K562 (cell line): ENCODE measurements around the gene CXCL16. TPM values are rescaled to one million over a fixed set of nuclear protein-coding genes. Genes with fewer than 3 reads are reported as not detected.

Source experiments
- ATAC-seq: fragments of 200-7000 bp; cut with Tn5 transposase; 3 replicates; pipeline ENCODE4 v1.9.1; 2020; ENCODE audit warnings: moderate library complexity
- BruUV-seq: library from RNA; stranded (reverse); fragments of 400-500 nt; replicated peaks from 2 replicates; lab custom pipeline; 2021; lab: Mats Ljungman, UMichigan
- CTCF ChIA-PET: fragments of 300-600 bp; formaldehyde crosslinking; extraction: SDS; loops from one replicate; lab custom pipeline; 2021; ENCODE audit warnings: low intra/inter-chr PET ratio; lab: Yijun Ruan, JAX
- POLR2A ChIA-PET: fragments of 300-600, 350-650 bp; sonication (Branson Sonifier 250); formaldehyde crosslinking; extraction: SDS; loops from one replicate; lab custom pipeline; 2021; ENCODE audit warnings: antibody characterized with exemption, inconsistent platforms; lab: Yijun Ruan, JAX
- DNase-seq, 4 experiments: peaks; one replicate each; pipeline versions ENCODE4 v3.0.0 to v3.0.0-alpha.2; 2011 to 2018; ENCODE audit warnings: low spot score in 3 of 4, mixed read lengths in 3 of 4; ENCODE audit errors: extremely low read depth in 1 of 4
- FAIRE-seq: peaks from 2 replicates; lab custom pipeline; 2011; peaks lifted over from hg19 to GRCh38; lab: Jason Lieb, UNC
- H2AFZ ChIP-seq: 2 replicates; pipeline ENCODE4 v1.6.0; 2011; ENCODE audit warnings: low read depth, low read length, control low read depth, inconsistent platforms
- H3K27ac ChIP-seq: fragments of 200-600 bp; 3 replicates; pipeline ENCODE4 v1.8.0; 2011; ENCODE audit warnings: low read depth, mild to moderate bottlenecking, control low read depth, inconsistent platforms, low read length, moderate library complexity, mixed read lengths; ENCODE audit errors: extremely low read depth
- H3K27me3 ChIP-seq, 2 experiments: fragments of 300-600 bp in 1 of 2; 2 replicates in 1 of 2; 3 replicates in 1 of 2; pipeline versions ENCODE4 v1.6.0 to v1.8.0; 2011; ENCODE audit warnings: inconsistent platforms in 2 of 2, low read length in 2 of 2, mild to moderate bottlenecking in 1 of 2, mixed read lengths in 1 of 2, moderate library complexity in 1 of 2; ENCODE audit not compliant: control insufficient read depth in 2 of 2, insufficient read depth in 2 of 2
- H3K36me3 ChIP-seq: fragments of 300-600 bp; 3 replicates; pipeline ENCODE4 v1.8.0; 2011; ENCODE audit warnings: mild to moderate bottlenecking, low read length, inconsistent platforms; ENCODE audit not compliant: control insufficient read depth, insufficient read depth
- H3K4me1 ChIP-seq, 2 experiments: fragments of 200-600 bp in 1 of 2; replicated peaks in 1 of 2; 2 replicates in 1 of 2; 3 replicates in 1 of 2; pipeline versions ENCODE4 v1.5.1 to v1.8.0; 2011; ENCODE audit warnings: inconsistent platforms in 2 of 2, low read length in 2 of 2, mild to moderate bottlenecking in 1 of 2, mixed read lengths in 1 of 2, moderate library complexity in 1 of 2; ENCODE audit not compliant: control insufficient read depth in 2 of 2, insufficient read depth in 2 of 2
- H3K4me2 ChIP-seq: 2 replicates; pipeline ENCODE4 v1.6.1; 2011; ENCODE audit warnings: low read length, control low read depth, inconsistent platforms, mixed read lengths; ENCODE audit not compliant: insufficient read depth
- H3K4me3 ChIP-seq: fragments of 200-600 bp; sonication (generic), shearing (Covaris generic); 2 replicates; pipeline ENCODE4 v1.5.1; 2016; ENCODE audit warnings: control low read depth, inconsistent platforms
- H3K79me2 ChIP-seq: fragments of 200-600 bp; 3 replicates; pipeline ENCODE4 v1.8.0; 2011; ENCODE audit warnings: low read length, inconsistent platforms; ENCODE audit not compliant: control insufficient read depth, insufficient read depth
- H3K9ac ChIP-seq, 2 experiments: 2 replicates each; pipeline versions ENCODE4 v1.6.0 to v1.6.1; 2011; ENCODE audit warnings: low read depth in 2 of 2, low read length in 2 of 2, control low read depth in 1 of 2, inconsistent platforms in 1 of 2, mild to moderate bottlenecking in 1 of 2, mixed read lengths in 1 of 2; ENCODE audit not compliant: insufficient read depth in 1 of 2
- H3K9me1 ChIP-seq: one replicate; pipeline ENCODE4 v1.6.0; 2011; ENCODE audit warnings: inconsistent platforms, mild to moderate bottlenecking, low read length, moderate library complexity; ENCODE audit not compliant: control insufficient read depth, insufficient read depth
- H3K9me3 ChIP-seq: replicated peaks from 2 replicates; pipeline ENCODE4 v1.5.1; 2011; ENCODE audit warnings: low read depth, low read length, inconsistent platforms; ENCODE audit not compliant: control insufficient read depth, insufficient read depth
- H4K20me1 ChIP-seq: replicated peaks from 2 replicates; pipeline ENCODE4 v1.6.1; 2011; ENCODE audit warnings: low read length, inconsistent platforms, mixed read lengths; ENCODE audit not compliant: control insufficient read depth, insufficient read depth
- BRD4 ChIP-seq: fragments of 200-600 bp; sonication (generic); IDR thresholded peaks from 2 replicates; pipeline ENCODE4 v1.6.1; 2017; ENCODE audit warnings: inconsistent platforms
- FOS ChIP-seq: IDR thresholded peaks from 3 replicates; pipeline ENCODE4 v1.6.1; 2011; ENCODE audit not compliant: insufficient read length; ENCODE audit errors: extremely low read depth
- HNRNPH1 ChIP-seq: fragments of 200-400 bp; formaldehyde crosslinking; optimal IDR thresholded peaks from 2 replicates; pipeline ENCODE3; 2017; ENCODE audit warnings: low read depth, mild to moderate bottlenecking, low read length, moderate library complexity
- MITF ChIP-seq: IDR thresholded peaks from 2 replicates; pipeline ENCODE4 v1.6.1; 2014; ENCODE audit warnings: antibody characterized with exemption
- NELFE ChIP-seq: IDR thresholded peaks from 2 replicates; pipeline ENCODE4 v1.6.1; 2011; ENCODE audit warnings: mild to moderate bottlenecking; ENCODE audit not compliant: insufficient read depth, insufficient read length
- PCBP1 ChIP-seq: fragments of 200-400 bp; formaldehyde crosslinking; IDR thresholded peaks from 2 replicates; pipeline ENCODE4 v1.6.1; 2018; ENCODE audit warnings: mild to moderate bottlenecking, low read depth, low read length; ENCODE audit not compliant: poor library complexity, severe bottlenecking
- PRMT5 ChIP-seq: sonication (generic); formaldehyde crosslinking; IDR thresholded peaks from 2 replicates; pipeline ENCODE4 v1.5.0; 2020; ENCODE audit warnings: missing genetic modification reagents
- RBM17 ChIP-seq: fragments of 200-400 bp; formaldehyde crosslinking; IDR thresholded peaks from 2 replicates; pipeline ENCODE4 v1.6.1; 2017; ENCODE audit warnings: low read depth, mild to moderate bottlenecking, low read length, borderline replicate concordance
- RHOXF2B ChIP-seq: fragments of 250-450 bp; sonication (Bioruptor Pico); conservative IDR thresholded peaks from 2 replicates; pipeline ENCODE4 v1.5.1; 2021
- SRSF9 ChIP-seq: fragments of 200-400 bp; formaldehyde crosslinking; IDR thresholded peaks from 2 replicates; pipeline ENCODE4 v1.6.1; 2017; ENCODE audit warnings: low read depth, low read length, borderline replicate concordance
- TARDBP ChIP-seq: fragments of 450-650 bp; IDR thresholded peaks from 2 replicates; pipeline ENCODE4 v1.6.1; 2016
- ZNF695 ChIP-seq: fragments of 450-650 bp; formaldehyde crosslinking; IDR thresholded peaks from 2 replicates; pipeline ENCODE4 v1.4.0; 2020; ENCODE audit warnings: mild to moderate bottlenecking, moderate library complexity
- WGBS: fragments of 100-300 bp; shearing (Covaris generic); methylation state at CpG from one replicate; pipeline ENCODE4 v1.1.6; 2016; ENCODE audit warnings: low coverage, mixed read lengths; ENCODE audit not compliant: insufficient coverage; ENCODE audit errors: missing lambda C conversion rate; 5-methylcytosine and 5-hydroxymethylcytosine counted together
- in situ Hi-C: fragments of 300-500 bp; cut with MboI; formaldehyde crosslinking; loops from 4 replicates; pipeline ENCODE4 v1.15.0; 2018; ENCODE audit warnings: inconsistent platforms, mixed read lengths
- intact Hi-C: fragments of 100-400 bp; cut with micrococcal nuclease; formaldehyde crosslinking; loops from 2 replicates; pipeline ENCODE4 v1.14.2; 2022
- polyA plus RNA-seq, 8 experiments: library from polyadenylated mRNA; depleted of rRNA in 4 of 8; stranded (reverse) in 5 of 8; unstranded in 3 of 8; fragments of >200 nt; fragmentation: Nextera tagmentation in 2 of 8; fragmentation: Illumina TruSeq in 1 of 8; extraction: Ambion mirVana in 2 of 8; extraction: Trizol in 1 of 8; gene quantifications; 2 replicates each; pipeline versions ENCODE4 v1.2.1 to v1.2.3, GENCODE V29; 2011 to 2014; ENCODE audit warnings: inconsistent platforms in 1 of 8, missing spikeins in 1 of 8
- total RNA-seq, 7 experiments: library from RNA; depleted of rRNA in 6 of 7; stranded (reverse); fragments of >200 nt in 6 of 7; fragmentation: Illumina TruSeq in 2 of 7; extraction: Trizol in 2 of 7; gene quantifications; 2 replicates each; pipeline versions ENCODE4 v1.2.1 to v1.2.3, GENCODE V29; 2011 to 2021; ENCODE audit warnings: low replicate concordance in 1 of 7

The CXCL16 gene
- total and polyA plus RNA-seq, 9 of the 15 experiments (the other 6 are each of a cell fraction or from before 2014, with no cell fraction given) = 0.05 to 0.68 (median 0.22) TPM; not detected in 2

GRCh38 chr17:4718276-4718675, 21.5 kb downstream of the CXCL16 start:
- in situ Hi-C loops = no loop called here
- no TSS peak for BruUV-seq
- Histone ChIP-seq H4K20me1 (0 out of 2 replicates have a peak, but pooled peaks cover 3% of the 10 kb centered on the region), H3K27ac (no peak overlapping the region), H3K9ac (no peak overlapping the region), H3K4me2 (no peak overlapping the region), H2AFZ (no peak overlapping the region), H3K79me2 (no peaks in the 10 kb centered on the region), H3K27me3 (no peaks in the 10 kb centered on the region), H3K4me1 (peaks cover 11 to 13% of the 10 kb centered on the region in 2 experiments), H3K9me1 (no peaks in the 10 kb centered on the region), H3K36me3 (no peaks in the 10 kb centered on the region), H3K4me3 (no peak overlapping the region), H3K9me3 (no peaks in the 10 kb centered on the region)
- FAIRE-seq = no peak
- WGBS = 91% methylated on average over 10 of the region's 13 CpGs
- ATAC-seq = no peak
- ChIA-PET CTCF (no interaction called here), POLR2A (no interaction called here)
- TF ChIP-seq TARDBP (no peak), ZNF695 (CRISPR knock-in tag) (no peak), HNRNPH1 (no peak), NELFE (no peak), PRMT5 (no peak), BRD4 (no peak), SRSF9 (no peak), FOS (no peak), MITF (no peak), PCBP1 (no peak), RBM17 (no peak), RHOXF2B (CRISPR knock-in tag) (no peak)
- DNase-seq = no peak
- intact Hi-C loops = no loop called here
